ENCODE measurements around the gene ARL1. TPM values are rescaled to one million over a fixed set of nuclear protein-coding genes. Genes with fewer than 3 reads are reported as not detected.
"Not testable (repeated sequence)": the region's sequence is repeated elsewhere in the genome, so short reads cannot be mapped to it uniquely, and the experiment has no call there.

Gene ARL1
- total RNA-seq, 1 donor from 2014 or later = 45.4 TPM

- H3K9me3 Mint-ChIP-seq = no peaks in the 10 kb centered on the region
- no peak overlapping the region for H3K4me3 Mint-ChIP-seq
- peaks cover 2% of the 10 kb centered on the region for H3K27me3 Mint-ChIP-seq
- ChIA-PET POLR2A (no interaction called here), CTCF (no interaction called here)
- no peak for TF ChIP-seq CTCF (IDR thresholded peaks at IDR 0.05)
- no peak for ATAC-seq (ENCODE audit: low read depth)
- no peaks in the 10 kb centered on the region for H3K4me1 Mint-ChIP-seq
- H3K36me3 Mint-ChIP-seq (ENCODE audit: low read depth) = no peaks in the 10 kb centered on the region
- no peak for DNase-seq
- intact Hi-C loops (cut with micrococcal nuclease) = no loop called here
- H3K27ac Mint-ChIP-seq = no peak overlapping the region
Observed at GRCh38 chr12:101430456-101430855, 22.9 kb upstream of the ARL1 start.

DNA sequence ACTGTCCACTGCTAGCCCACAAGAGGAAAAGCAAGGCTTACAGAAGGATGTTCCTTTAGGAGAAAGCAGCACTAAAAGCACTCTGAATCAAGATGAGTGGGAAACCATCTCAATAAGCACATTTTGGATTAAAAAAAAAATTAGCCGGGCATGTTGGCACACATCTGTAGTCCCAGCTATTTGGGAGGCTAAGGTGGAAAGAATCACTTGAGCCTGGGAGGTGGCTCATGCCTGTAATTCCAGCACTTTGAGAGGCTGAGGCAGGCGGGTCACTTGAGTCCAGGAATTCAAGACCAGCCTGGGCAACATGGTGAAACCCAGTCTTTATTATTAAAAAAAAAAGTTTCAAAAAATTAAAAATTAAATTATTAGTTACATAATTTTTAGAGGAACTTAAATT is 17.0 kb upstream of the ARL1 start:
- Mint-ChIP-seq H3K4me3 (no peak overlapping the region), H3K4me1 (no peaks in the 10 kb centered on the region), H3K9me3 (no peaks in the 10 kb centered on the region), H3K27me3 (peaks cover 4% of the 10 kb centered on the region), H3K36me3 (ENCODE audit: low read depth) (no peaks in the 10 kb centered on the region), H3K27ac (no peak overlapping the region)
- TF ChIP-seq CTCF (IDR thresholded peaks at IDR 0.05) = no peak
- ATAC-seq (ENCODE audit: low read depth) = no peak
- CTCF ChIA-PET = no interaction called here
- intact Hi-C loops (cut with micrococcal nuclease) = no loop called here
- DNase-seq = no peak
- POLR2A ChIA-PET = no interaction called here

- H3K4me1 Mint-ChIP-seq; H3K9me3 Mint-ChIP-seq; H3K36me3 Mint-ChIP-seq (ENCODE audit: low read depth); intact Hi-C loops (cut with micrococcal nuclease); POLR2A ChIA-PET; H3K4me3 Mint-ChIP-seq; ATAC-seq (ENCODE audit: low read depth); H3K27me3 Mint-ChIP-seq; DNase-seq; H3K27ac Mint-ChIP-seq; CTCF ChIA-PET: not testable (repeated sequence)
Observed at GRCh38 chr12:101422066-101422465, 14.5 kb upstream of the ARL1 start.

GRCh38 chr12:101415228-101415627 is 7.7 kb upstream of the ARL1 start:
- ATAC-seq (ENCODE audit: low read depth) (no peak), DNase-seq (no peak)
- no peaks in the 10 kb centered on the region for H3K27me3 Mint-ChIP-seq
- no peak overlapping the region for H3K27ac Mint-ChIP-seq
- intact Hi-C loops (cut with micrococcal nuclease) = loop anchor here (2.0 kb wide), 1 partner anchor 416 kb away; the partner anchor contains the start of gene GNPTAB
- H3K4me1 Mint-ChIP-seq = no peaks in the 10 kb centered on the region
- TF ChIP-seq CTCF (IDR thresholded peaks at IDR 0.05) = no peak
- ChIA-PET CTCF (interaction anchor here (0.7 to 1.2 kb wide), 15 partner anchors 12 to 1464 kb away, joined by 3 to 34 read pairs (median 4); partner anchors contain the start of gene GNPTAB), POLR2A (interaction anchor here (0.5 kb wide), 1 partner anchor 9 kb away, joined by 6 read pairs; no protein-coding TSS in a partner anchor)
- no peak overlapping the region for H3K4me3 Mint-ChIP-seq
- no peaks in the 10 kb centered on the region for H3K9me3 Mint-ChIP-seq
- no peaks in the 10 kb centered on the region for H3K36me3 Mint-ChIP-seq (ENCODE audit: low read depth)

GRCh38 chr12:101414533-101415119 is 7.1 kb upstream of the ARL1 start:
- Mint-ChIP-seq H3K9me3 (no peaks in the 10 kb centered on the region), H3K36me3 (ENCODE audit: low read depth) (no peaks in the 10 kb centered on the region), H3K27me3 (no peaks in the 10 kb centered on the region), H3K4me3 (no peak overlapping the region), H3K27ac (no peak overlapping the region), H3K4me1 (no peaks in the 10 kb centered on the region)
- ChIA-PET CTCF (interaction anchor here (0.7 to 1.2 kb wide), 15 partner anchors 11 to 1464 kb away, joined by 3 to 34 read pairs (median 4); partner anchors contain the start of gene GNPTAB), POLR2A (interaction anchor here (0.5 kb wide), 1 partner anchor 9 kb away, joined by 6 read pairs; no protein-coding TSS in a partner anchor)
- DNase-seq (no peak), ATAC-seq (ENCODE audit: low read depth) (no peak)
- peak; percentile 24 for TF ChIP-seq CTCF (IDR thresholded peaks at IDR 0.05)
- intact Hi-C loops (cut with micrococcal nuclease) = loop anchor here (1.0 to 2.0 kb wide), 6 partner anchors 345 to 1397 kb away; partner anchors contain the start of gene GNPTAB

- POLR2A ChIA-PET; H3K9me3 Mint-ChIP-seq; H3K27me3 Mint-ChIP-seq; H3K27ac Mint-ChIP-seq; intact Hi-C loops (cut with micrococcal nuclease); CTCF ChIA-PET; H3K4me3 Mint-ChIP-seq; DNase-seq; ATAC-seq (ENCODE audit: low read depth): not testable (repeated sequence)
- Mint-ChIP-seq H3K4me1 (peaks cover 22% of the 10 kb centered on the region), H3K36me3 (ENCODE audit: low read depth) (peaks cover 11% of the 10 kb centered on the region)
Observed at GRCh38 chr12:101410169-101410568, 2.6 kb upstream of the ARL1 start.
